ENCODE results near the gene BBC3. TPM values are rescaled to one million over a fixed set of nuclear protein-coding genes. Genes with fewer than 3 reads are reported as not detected.

BBC3 gene
- total and polyA plus RNA-seq, 2 of the 4 experiments (the other 2 are of a cell fraction), result 1.6 to 6.5 TPM

GRCh38 chr19:47239610-47240296, 8.8 kb upstream of the BBC3 start:
- peak overlapping the region; percentile 88 for H3K4me2 ChIP-seq (ENCODE audit: low read depth, low read length)
- no peak overlapping the region for H3K14ac ChIP-seq (replicated peaks; ENCODE audit: low read depth, low read length)
- no peaks in the 10 kb centered on the region for H3K9me3 ChIP-seq (ENCODE audit: control insufficient read depth, insufficient read depth, low read length)
- peaks cover 3 to 25% of the 10 kb centered on the region in 2 experiments; a peak in 2 of 4 replicates for H3K79me1 ChIP-seq (ENCODE audit: low read depth in 1 of 2, low read length in 2 of 2)
- no TSS peak for BruUV-seq (replicated peaks)
- H3K56ac ChIP-seq (ENCODE audit: extremely low read depth, insufficient read depth, low read length), result no peak overlapping the region
- ATAC-seq (ENCODE audit: low read depth) (peak; percentile 60), DNase-seq (peak; percentile 47)
- WGBS, 2 experiments (ENCODE audit: extremely low coverage in 2 of 2, insufficient read length in 1 of 2), result 11% methylated on average over 19 of the region's 62 CpGs; no CpG with 5 or more reads in 1 of the 2 experiments
- no peak overlapping the region for H2BK5ac ChIP-seq (ENCODE audit: low read depth, low read length, poor library complexity, severe bottlenecking)
- no peak overlapping the region for H3K18ac ChIP-seq (ENCODE audit: low read depth, low read length)
- peaks cover 26% of the 10 kb centered on the region for H3K4me1 ChIP-seq (ENCODE audit: control insufficient read depth, insufficient read depth, low read length)
- H3K23ac ChIP-seq (ENCODE audit: low read depth, low read length), result 0 out of 2 replicates have a peak overlapping the region, but pooled peaks have one; percentile 77
- peak overlapping the region; percentile 11; the same call in 1 of the 2 replicates for H4K5ac ChIP-seq (ENCODE audit: low read depth, low read length)
- intact Hi-C loops (cut with micrococcal nuclease), result loop anchor here (5.0 kb wide), 1 partner anchor 107 kb away; the partner anchor contains the start of gene SAE1
- H2AK5ac ChIP-seq (ENCODE audit: low read depth, low read length), result peak overlapping the region; percentile 75
- peak overlapping the region; percentile 51 for H2AK9ac ChIP-seq (replicated peaks; ENCODE audit: low read depth, low read length, poor library complexity)
- no peak overlapping the region for H2BK20ac ChIP-seq (ENCODE audit: low read depth, low read length)
- peak overlapping the region; percentile 64 for H3K4ac ChIP-seq (ENCODE audit: low read depth, low read length)
- H3K9ac ChIP-seq (ENCODE audit: low read depth, low read length), result peak overlapping the region; percentile 12; the same call in 1 of the 2 replicates
- ChIA-PET POLR2A (ENCODE audit: unreplicated experiment) (interaction anchor here (0.6 kb wide), 1 partner anchor 30 kb away, joined by 3 read pairs; no protein-coding TSS in a partner anchor), CTCF (no interaction called here)
- no peaks in the 10 kb centered on the region for H3K27me3 ChIP-seq (ENCODE audit: control insufficient read depth, insufficient read depth, low read length)
- H2AFZ ChIP-seq (replicated peaks; ENCODE audit: low read length, poor library complexity), result peak overlapping the region; percentile 87
- TF ChIP-seq POLR2A (IDR thresholded peaks at IDR 0.05; ENCODE audit: low read depth, low read length) (no peak), CHD1 (IDR thresholded peaks at IDR 0.05; ENCODE audit: low read depth, low read length) (no peak), MXI1 (IDR thresholded peaks at IDR 0.05; ENCODE audit: borderline replicate concordance, low read depth, low read length) (peak; percentile 44; the same call in 1 of the 2 replicates), RCOR1 (IDR thresholded peaks at IDR 0.05; ENCODE audit: insufficient replicate concordance, low read length) (no peak), CEBPB (IDR thresholded peaks at IDR 0.05; ENCODE audit: low read depth, low read length) (no peak), SMC3 (IDR thresholded peaks at IDR 0.05; ENCODE audit: low read depth, low read length) (no peak), RAD21 (IDR thresholded peaks at IDR 0.05; ENCODE audit: low read length) (no peak), MAZ (IDR thresholded peaks at IDR 0.05; ENCODE audit: borderline replicate concordance, low read depth, low read length) (no peak; the same call in 1 of the 2 replicates), MAFK (IDR thresholded peaks at IDR 0.05; ENCODE audit: low read depth, low read length) (no peak), RFX5 (IDR thresholded peaks at IDR 0.05; ENCODE audit: low read depth, low read length) (0 out of 2 replicates have a peak, but pooled peaks have one; percentile 5)
- TF ChIP-seq, protein P1, sequence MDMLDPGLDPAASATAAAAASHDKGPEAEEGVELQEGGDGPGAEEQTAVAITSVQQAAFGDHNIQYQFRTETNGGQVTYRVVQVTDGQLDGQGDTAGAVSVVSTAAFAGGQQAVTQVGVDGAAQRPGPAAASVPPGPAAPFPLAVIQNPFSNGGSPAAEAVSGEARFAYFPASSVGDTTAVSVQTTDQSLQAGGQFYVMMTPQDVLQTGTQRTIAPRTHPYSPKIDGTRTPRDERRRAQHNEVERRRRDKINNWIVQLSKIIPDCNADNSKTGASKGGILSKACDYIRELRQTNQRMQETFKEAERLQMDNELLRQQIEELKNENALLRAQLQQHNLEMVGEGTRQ (IDR thresholded peaks at IDR 0.05; ENCODE audit: low read depth, low read length), result no peak
- TF ChIP-seq, protein P2, sequence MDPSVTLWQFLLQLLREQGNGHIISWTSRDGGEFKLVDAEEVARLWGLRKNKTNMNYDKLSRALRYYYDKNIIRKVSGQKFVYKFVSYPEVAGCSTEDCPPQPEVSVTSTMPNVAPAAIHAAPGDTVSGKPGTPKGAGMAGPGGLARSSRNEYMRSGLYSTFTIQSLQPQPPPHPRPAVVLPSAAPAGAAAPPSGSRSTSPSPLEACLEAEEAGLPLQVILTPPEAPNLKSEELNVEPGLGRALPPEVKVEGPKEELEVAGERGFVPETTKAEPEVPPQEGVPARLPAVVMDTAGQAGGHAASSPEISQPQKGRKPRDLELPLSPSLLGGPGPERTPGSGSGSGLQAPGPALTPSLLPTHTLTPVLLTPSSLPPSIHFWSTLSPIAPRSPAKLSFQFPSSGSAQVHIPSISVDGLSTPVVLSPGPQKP (IDR thresholded peaks at IDR 0.05; ENCODE audit: borderline replicate concordance, low read depth, low read length), result no peak
- in situ Hi-C loops (cut with MboI; ENCODE audit: low sequenced_read_pairs), result no loop called here
- dilution Hi-C loops (cut with HindIII; ENCODE audit: low sequenced_read_pairs, unreplicated experiment), result no loop called here
- H3K36me3 ChIP-seq (ENCODE audit: control insufficient read depth, insufficient read depth, low read length), result no peaks in the 10 kb centered on the region
- H2BK120ac ChIP-seq (ENCODE audit: low read depth, low read length), result peak overlapping the region; percentile 53; the same call in 1 of the 2 replicates
- H3K27ac ChIP-seq (ENCODE audit: insufficient read depth, low read length), result no peak overlapping the region
- H3K9me1 ChIP-seq (ENCODE audit: insufficient read depth, low read length), result peaks cover 15% of the 10 kb centered on the region
- H2BK15ac ChIP-seq (ENCODE audit: low read depth, low read length), result no peak overlapping the region
- H4K20me1 ChIP-seq (ENCODE audit: insufficient read depth, low read length), result peaks cover 10% of the 10 kb centered on the region; the same call in 1 of the 2 replicates
- peak overlapping the region; percentile 37 for H3K4me3 ChIP-seq (ENCODE audit: insufficient read depth, low read depth, low read length)
- H4K8ac ChIP-seq (ENCODE audit: low read depth in 2 of 2, low read length in 2 of 2), result peak overlapping the region in 1 of 2 experiments; percentile 62; a peak in 1 of 4 replicates
- no peak overlapping the region for H4K91ac ChIP-seq (ENCODE audit: insufficient read depth, low read depth, low read length)
